Upper lobe of left lung (tissue), 4 donors: ENCODE data around the gene RTP3.

Experiments
- CTCF ChIP-seq, 6 experiments: fragments of 450-650 bp in 4 of 6; fragments of 200-600 bp in 2 of 6; sonication (generic) in 2 of 6; IDR thresholded peaks; one replicate each; pipeline ENCODE4 v1.5.1; 2016 to 2019; ENCODE audit warnings: antibody characterized with exemption in 6 of 6
- EP300 ChIP-seq, 4 donors: sonication (generic); formaldehyde crosslinking; IDR thresholded peaks; one replicate each; pipeline ENCODE4 v1.5.1; 2017; ENCODE audit warnings: antibody characterized with exemption in 4 of 4, control low read depth in 2 of 4
- POLR2A ChIP-seq, 4 donors: fragments of 450-650 bp; IDR thresholded peaks; one replicate each; pipeline ENCODE4 v1.5.1; 2016 to 2017; ENCODE audit warnings: antibody characterized with exemption in 4 of 4, mild to moderate bottlenecking in 2 of 4
- POLR2AphosphoS5 ChIP-seq, 2 donors: sonication (generic); formaldehyde crosslinking; IDR thresholded peaks; one replicate each; pipeline ENCODE4 v1.5.1; 2017; ENCODE audit warnings: antibody characterized with exemption in 2 of 2

- TF ChIP-seq CTCF (IDR thresholded peaks at IDR 0.05) (no peak), POLR2AphosphoS5 (IDR thresholded peaks at IDR 0.05) (no peak), POLR2A (IDR thresholded peaks at IDR 0.05) (no peak), EP300 (IDR thresholded peaks at IDR 0.05) (no peak)
Measured at GRCh38 chr3:46512191-46512749, 14.5 kb downstream of the RTP3 start.
